GM19240 (cell line): ENCODE results near the gene ACSL3.
A peak's percentile ranks its signal among the peaks of the same experiment; 100 is the strongest.
"Not testable (repeated sequence)": the region's sequence is repeated elsewhere in the genome, so short reads cannot be mapped to it uniquely, and the experiment has no call there.

Experiments used
- DNase-seq: peaks from one replicate; pipeline ENCODE4 v3.0.0; 2011; ENCODE audit warnings: low spot score; ENCODE audit not compliant: insufficient read length

Gene ACSL3

GRCh38 chr2:222851956-222852617 is 8.7 kb upstream of the ACSL3 start:
- DNase-seq, result no peak

GRCh38 chr2:222854773-222855700 is 5.8 kb upstream of the ACSL3 start:
- DNase-seq, result no peak

GRCh38 chr2:222859786-222860612 is 837 bp upstream of the ACSL3 start:
- DNase-seq, result no peak

- DNase-seq, result peak; percentile 19
These were observed 722 bp downstream of the ACSL3 start for GRCh38 chr2:222861411-222862105.

GRCh38 chr2:222862106-222862908 is 1.5 kb downstream of the ACSL3 start:
- DNase-seq, result no peak

- no peak for DNase-seq
These were observed 2.2 kb downstream of the ACSL3 start for GRCh38 chr2:222862909-222863544.

GRCh38 chr2:222864296-222864695 is 3.5 kb downstream of the ACSL3 start:
- no peak for DNase-seq

GRCh38 chr2:222865301-222865700 is 4.5 kb downstream of the ACSL3 start:
- no peak for DNase-seq

GRCh38 chr2:222866358-222866960 is 5.6 kb downstream of the ACSL3 start:
- no peak for DNase-seq

GRCh38 chr2:222868560-222869251 is 7.9 kb downstream of the ACSL3 start:
- not testable (repeated sequence) for DNase-seq

- DNase-seq, result no peak
These were observed 8.4 kb downstream of the ACSL3 start for GRCh38 chr2:222869252-222869560.

GRCh38 chr2:222871291-222871690 is 10.5 kb downstream of the ACSL3 start:
- DNase-seq, result no peak

- no peak for DNase-seq
These were observed 11.7 kb downstream of the ACSL3 start for GRCh38 chr2:222872551-222872950.

GRCh38 chr2:222875482-222875881 is 14.6 kb downstream of the ACSL3 start:
- no peak for DNase-seq

- no peak for DNase-seq
These were observed 16.1 kb downstream of the ACSL3 start for GRCh38 chr2:222876947-222877346.

GRCh38 chr2:222877556-222878300 is 16.9 kb downstream of the ACSL3 start:
- no peak for DNase-seq

GRCh38 chr2:222878301-222878876 is 17.6 kb downstream of the ACSL3 start:
- no peak for DNase-seq
